ENCODE results near the gene ERBB2. TPM values are rescaled to one million over a fixed set of nuclear protein-coding genes. Genes with fewer than 3 reads are reported as not detected.
"Not testable (repeated sequence)": the region's sequence is repeated elsewhere in the genome, so short reads cannot be mapped to it uniquely, and the experiment has no call there.

Gene ERBB2
- total RNA-seq, 2 donors from 2014 or later: 88.1 to 94.7 TPM

DNA sequence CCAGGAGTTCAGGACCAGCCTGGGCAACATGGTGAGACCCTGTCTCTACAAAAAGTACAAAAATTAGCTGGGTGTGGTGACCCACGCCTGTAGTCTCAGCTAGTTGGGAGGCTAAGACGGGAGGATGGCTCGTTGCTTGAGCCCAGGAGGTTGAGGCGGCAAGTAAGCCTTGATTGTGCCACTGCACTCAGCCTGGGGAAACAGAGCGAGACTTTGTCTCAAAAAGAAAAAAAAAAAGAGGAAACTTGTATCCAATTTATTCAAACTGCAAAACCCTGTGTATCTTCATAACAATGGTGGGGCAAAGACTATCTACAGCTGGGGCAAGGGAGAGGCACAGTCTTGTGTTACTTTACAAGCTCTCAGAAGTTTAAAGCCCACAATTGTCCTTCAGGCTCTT lies 59.3 kb downstream of the ERBB2 start:
- Histone ChIP-seq H3K4me3 (no peak overlapping the region), H3K27ac (no peak overlapping the region), H3K4me1 (ENCODE audit: control insufficient read depth in 1 of 2, low read depth in 2 of 2) (peaks cover 0 to 7% of the 10 kb centered on the region in 2 donors), H3K27me3 (replicated peaks; ENCODE audit: insufficient read depth) (no peaks in the 10 kb centered on the region), H3K9me3 (no peaks in the 10 kb centered on the region), H3K36me3 (no peaks in the 10 kb centered on the region)
- DNase-seq (ENCODE audit: low spot score): no peak
- no peak for ATAC-seq (ENCODE audit: insufficient number of reproducible peaks, low FRiP score, low read depth)
- TF ChIP-seq, protein P1, sequence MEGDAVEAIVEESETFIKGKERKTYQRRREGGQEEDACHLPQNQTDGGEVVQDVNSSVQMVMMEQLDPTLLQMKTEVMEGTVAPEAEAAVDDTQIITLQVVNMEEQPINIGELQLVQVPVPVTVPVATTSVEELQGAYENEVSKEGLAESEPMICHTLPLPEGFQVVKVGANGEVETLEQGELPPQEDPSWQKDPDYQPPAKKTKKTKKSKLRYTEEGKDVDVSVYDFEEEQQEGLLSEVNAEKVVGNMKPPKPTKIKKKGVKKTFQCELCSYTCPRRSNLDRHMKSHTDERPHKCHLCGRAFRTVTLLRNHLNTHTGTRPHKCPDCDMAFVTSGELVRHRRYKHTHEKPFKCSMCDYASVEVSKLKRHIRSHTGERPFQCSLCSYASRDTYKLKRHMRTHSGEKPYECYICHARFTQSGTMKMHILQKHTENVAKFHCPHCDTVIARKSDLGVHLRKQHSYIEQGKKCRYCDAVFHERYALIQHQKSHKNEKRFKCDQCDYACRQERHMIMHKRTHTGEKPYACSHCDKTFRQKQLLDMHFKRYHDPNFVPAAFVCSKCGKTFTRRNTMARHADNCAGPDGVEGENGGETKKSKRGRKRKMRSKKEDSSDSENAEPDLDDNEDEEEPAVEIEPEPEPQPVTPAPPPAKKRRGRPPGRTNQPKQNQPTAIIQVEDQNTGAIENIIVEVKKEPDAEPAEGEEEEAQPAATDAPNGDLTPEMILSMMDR (IDR thresholded peaks at IDR 0.05): no peak

DNA sequence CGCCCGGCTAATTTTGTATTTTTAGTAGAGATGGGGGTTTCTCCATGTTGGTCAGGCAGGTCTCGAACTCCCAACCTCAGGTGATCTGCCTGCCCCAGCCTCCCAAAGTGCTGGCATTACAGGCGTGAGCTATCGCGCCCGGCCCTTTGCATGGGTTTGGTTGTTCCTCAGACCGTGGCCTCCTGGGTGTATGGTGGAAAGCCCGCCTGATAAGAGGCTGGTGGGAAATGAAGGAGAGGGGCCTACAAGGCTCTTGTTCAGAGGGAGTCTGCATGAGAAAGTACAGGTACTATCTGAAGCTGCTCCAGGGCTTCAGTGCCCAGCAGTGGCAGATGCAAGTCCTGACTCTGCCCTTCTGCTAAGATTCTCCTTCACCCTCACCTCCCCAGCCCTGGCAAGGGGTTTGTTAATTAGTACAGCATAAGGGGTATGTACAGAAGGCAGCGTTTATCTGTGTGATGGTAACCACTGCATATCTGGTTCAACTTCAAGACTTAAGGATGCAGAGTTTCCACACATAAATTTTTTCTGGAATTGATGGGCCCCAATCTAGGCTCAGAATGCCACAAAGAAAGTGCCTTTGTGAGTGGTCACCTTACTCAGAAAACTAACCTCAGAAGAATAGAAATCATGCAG lies 62.1 kb downstream of the ERBB2 start:
- H3K27ac ChIP-seq: no peak overlapping the region
- H3K4me3 ChIP-seq: no peak overlapping the region
- H3K9me3 ChIP-seq: no peaks in the 10 kb centered on the region
- H3K4me1 ChIP-seq (ENCODE audit: control insufficient read depth in 1 of 2, low read depth in 2 of 2): no peaks in the 10 kb centered on the region
- no peaks in the 10 kb centered on the region for H3K36me3 ChIP-seq
- TF ChIP-seq, protein P1 (IDR thresholded peaks at IDR 0.05): no peak
- no peak for ATAC-seq (ENCODE audit: insufficient number of reproducible peaks, low FRiP score, low read depth)
- no peak for DNase-seq (ENCODE audit: low spot score)
- no peaks in the 10 kb centered on the region for H3K27me3 ChIP-seq (replicated peaks; ENCODE audit: insufficient read depth)

- TF ChIP-seq, protein P1 (IDR thresholded peaks at IDR 0.05): no peak
- no peak for DNase-seq (ENCODE audit: low spot score)
- H3K4me3 ChIP-seq: no peak overlapping the region
- H3K27ac ChIP-seq: no peak overlapping the region
- H3K27me3 ChIP-seq (replicated peaks; ENCODE audit: insufficient read depth): no peaks in the 10 kb centered on the region
- no peaks in the 10 kb centered on the region for H3K36me3 ChIP-seq
- no peak for ATAC-seq (ENCODE audit: insufficient number of reproducible peaks, low FRiP score, low read depth)
- H3K9me3 ChIP-seq: no peaks in the 10 kb centered on the region
- H3K4me1 ChIP-seq (ENCODE audit: control insufficient read depth in 1 of 2, low read depth in 2 of 2): no peaks in the 10 kb centered on the region
These were observed 63.4 kb downstream of the ERBB2 start for GRCh38 chr17:39763051-39763820.

DNA sequence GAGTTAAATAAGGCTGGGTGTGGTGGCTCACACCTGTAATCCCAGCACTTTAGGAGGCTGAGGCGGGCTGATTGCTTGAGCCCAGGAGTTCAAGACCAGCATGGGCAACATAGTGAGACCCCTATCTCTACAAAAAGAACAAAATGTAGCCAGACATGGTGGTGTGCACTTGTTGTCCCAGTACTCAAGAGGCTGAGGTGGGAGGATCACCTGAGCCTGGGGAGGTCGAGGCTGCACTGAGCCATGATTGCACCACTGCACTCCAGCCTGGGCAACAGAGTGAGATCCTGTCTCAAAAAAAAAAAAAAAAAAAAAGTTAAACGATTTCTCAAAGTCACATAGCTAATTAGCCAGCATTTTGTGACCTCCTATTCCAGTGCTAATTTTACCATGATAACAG lies 64.3 kb downstream of the ERBB2 start:
- not testable (repeated sequence) for H3K27me3 ChIP-seq (replicated peaks; ENCODE audit: insufficient read depth)

DNA sequence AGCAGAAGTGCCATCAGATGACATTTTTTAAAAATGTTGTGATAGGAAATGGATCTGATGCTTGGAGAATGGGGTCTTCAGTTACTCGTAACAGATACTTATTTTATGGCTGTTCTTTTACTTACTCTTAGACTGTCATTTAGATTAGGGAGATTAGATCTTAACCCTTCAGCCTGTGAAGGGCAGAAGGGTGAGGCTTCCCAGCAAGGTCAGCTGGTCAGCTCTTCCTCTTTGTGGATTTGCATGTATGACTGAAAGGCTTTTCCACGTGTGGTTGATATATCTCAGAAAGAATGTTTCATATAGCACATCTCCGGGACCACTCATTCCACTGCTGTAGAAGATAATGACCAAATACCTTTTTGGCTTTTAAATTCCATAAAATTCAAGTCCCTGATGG lies 65.3 kb downstream of the ERBB2 start:
- TF ChIP-seq, protein P1 (IDR thresholded peaks at IDR 0.05): no peak

More for the DNA sequence above, 64.3 kb downstream of the ERBB2 start:
- H3K4me1 ChIP-seq (ENCODE audit: control insufficient read depth in 1 of 2, low read depth in 2 of 2); H3K9me3 ChIP-seq; H3K4me3 ChIP-seq; H3K27ac ChIP-seq; H3K36me3 ChIP-seq; DNase-seq (ENCODE audit: low spot score); ATAC-seq (ENCODE audit: insufficient number of reproducible peaks, low FRiP score, low read depth): not testable (repeated sequence)

More for the DNA sequence above, 65.3 kb downstream of the ERBB2 start:
- no peaks in the 10 kb centered on the region for H3K4me1 ChIP-seq (ENCODE audit: control insufficient read depth in 1 of 2, low read depth in 2 of 2)
- ATAC-seq (ENCODE audit: insufficient number of reproducible peaks, low FRiP score, low read depth) (no peak), DNase-seq (ENCODE audit: low spot score) (no peak)
- no peaks in the 10 kb centered on the region for H3K27me3 ChIP-seq (replicated peaks; ENCODE audit: insufficient read depth)
- H3K9me3 ChIP-seq: no peaks in the 10 kb centered on the region
- no peak overlapping the region for H3K4me3 ChIP-seq
- no peak overlapping the region for H3K27ac ChIP-seq
- H3K36me3 ChIP-seq: no peaks in the 10 kb centered on the region

Data from thoracic aorta (tissue), 2 donors.